Kidney capillary endothelial cell (primary cell): ENCODE data around the gene COL9A2.
"Not testable (repeated sequence)": the region's sequence is repeated elsewhere in the genome, so short reads cannot be mapped to it uniquely, and the experiment has no call there.

Source experiments
- DNase-seq: peaks from one replicate; pipeline ENCODE4 v3.0.0-alpha.2; 2018; ENCODE audit warnings: low spot score

Gene COL9A2

DNA sequence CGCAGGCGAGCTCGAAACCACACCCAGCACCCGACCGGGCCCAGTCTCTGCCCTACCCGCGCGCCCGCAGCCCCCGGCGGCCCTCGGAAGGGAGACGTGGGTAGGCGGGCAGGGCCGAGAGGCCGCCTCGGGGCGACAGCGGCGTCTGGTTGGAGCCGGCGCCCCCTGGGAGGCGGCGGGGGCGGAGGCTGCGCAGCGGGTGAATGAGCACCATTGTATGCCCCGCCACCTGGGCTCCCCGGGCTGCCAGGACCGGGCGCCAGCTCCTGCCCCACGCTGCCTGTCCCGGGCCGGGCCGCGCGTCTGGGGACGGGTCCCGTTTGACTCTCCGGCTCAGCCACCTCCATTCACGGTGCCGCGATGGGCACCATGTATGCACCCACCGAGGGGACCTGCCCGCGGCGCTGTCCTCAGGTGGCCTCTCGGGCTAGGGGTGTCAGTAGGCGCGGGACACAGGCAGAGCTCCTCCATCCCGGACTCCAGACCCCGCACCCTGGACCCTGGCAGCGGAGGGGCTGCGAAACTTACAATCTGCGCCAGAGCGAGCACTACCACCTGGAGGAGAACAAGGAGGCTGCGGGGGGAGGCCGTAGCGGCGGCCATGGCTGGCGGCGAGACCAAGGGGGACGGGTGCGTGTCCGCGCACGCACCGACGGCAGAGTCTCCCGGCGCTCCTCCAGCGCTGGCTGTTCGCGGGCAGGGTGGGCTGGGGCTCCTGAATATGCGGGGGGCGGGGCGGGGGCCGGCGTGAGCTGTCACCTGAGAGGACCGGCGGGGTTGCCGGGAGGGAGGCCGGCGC lies at the start of gene COL9A2:
TSS of gene COL9A2 (minus strand) at position 692 of the 799 bp plus-strand sequence. CDS start at position 603, 89 bp downstream.
- DNase-seq: peak; percentile 9

DNA sequence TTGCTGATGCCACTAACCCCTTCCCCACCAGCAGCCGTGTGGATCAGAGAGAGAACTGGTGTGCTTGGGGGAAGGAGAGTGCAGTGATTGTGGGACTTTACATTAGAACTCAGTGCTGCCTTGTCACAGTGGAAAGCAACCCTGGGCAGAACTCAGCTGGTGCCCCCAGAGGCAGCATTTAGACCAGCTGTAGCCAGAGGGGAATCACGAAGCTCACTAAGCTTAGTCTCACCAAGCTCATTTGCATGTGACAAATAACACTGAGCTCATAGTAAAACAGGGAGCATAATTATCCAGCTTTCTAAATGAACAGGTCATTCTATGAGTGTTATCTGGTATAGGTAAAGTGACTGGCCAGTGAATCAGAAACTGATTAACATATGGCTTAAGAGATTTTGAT lies 46.6 kb upstream of the COL9A2 start:
- DNase-seq: no peak

DNA sequence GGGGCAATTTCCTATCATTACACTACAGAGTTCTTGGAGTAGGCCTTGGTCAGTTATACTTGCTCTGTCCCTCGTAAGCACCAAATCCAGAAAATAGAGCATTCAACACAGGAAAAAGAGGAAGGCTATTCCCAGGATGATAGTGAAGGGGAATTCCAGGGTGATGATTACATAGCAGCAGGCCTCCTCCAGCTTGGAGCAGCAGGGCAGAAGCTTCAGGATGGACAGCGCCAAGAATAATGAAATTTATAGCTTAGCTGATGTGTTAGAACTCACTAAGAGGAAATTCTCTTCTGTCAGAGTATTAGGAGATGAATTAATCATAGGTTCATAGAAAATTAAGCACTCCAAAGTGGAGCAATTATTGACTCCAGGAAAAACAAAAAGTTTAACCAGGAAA lies 45.6 kb upstream of the COL9A2 start:
- DNase-seq: no peak

DNA sequence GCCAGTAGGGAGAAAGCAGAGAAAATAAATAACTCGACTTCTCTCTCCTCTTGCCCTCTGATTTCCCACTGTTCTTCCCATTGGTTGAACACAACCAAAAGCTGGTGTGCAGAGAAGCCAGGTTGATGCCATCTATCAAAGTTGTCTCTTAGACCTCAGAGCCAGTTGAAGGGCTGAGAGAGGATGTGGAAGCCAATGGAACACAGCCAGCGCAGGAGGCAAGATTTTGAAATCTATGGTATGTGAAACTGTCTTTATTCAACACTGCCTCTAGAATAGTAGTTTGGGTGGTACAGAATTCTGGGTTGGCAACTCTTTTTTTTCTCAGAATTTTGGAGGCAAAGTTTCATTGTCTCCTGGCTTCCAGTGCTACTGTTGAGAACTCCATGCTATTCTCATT lies 45.1 kb upstream of the COL9A2 start:
- no peak for DNase-seq

DNA sequence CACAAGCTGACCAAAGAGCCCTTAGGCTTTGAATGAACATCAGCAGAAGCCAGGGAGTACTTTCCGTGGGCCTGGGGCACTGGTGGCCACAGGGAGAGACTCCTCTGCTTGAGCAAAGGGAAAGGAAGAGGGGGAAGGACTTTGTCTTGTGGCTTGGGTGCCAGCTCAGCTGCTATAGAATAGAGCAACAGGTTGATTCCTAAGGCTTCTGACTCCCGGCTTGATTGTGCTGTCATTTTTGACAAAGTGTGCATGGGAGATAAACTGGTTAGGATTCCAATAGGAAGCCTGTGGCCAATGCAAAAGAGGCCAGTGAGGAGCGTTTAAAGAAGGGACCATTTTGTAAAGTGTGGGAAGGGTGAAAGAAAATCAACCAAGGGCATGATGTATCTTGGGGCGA lies 44.6 kb upstream of the COL9A2 start:
- DNase-seq: no peak

DNA sequence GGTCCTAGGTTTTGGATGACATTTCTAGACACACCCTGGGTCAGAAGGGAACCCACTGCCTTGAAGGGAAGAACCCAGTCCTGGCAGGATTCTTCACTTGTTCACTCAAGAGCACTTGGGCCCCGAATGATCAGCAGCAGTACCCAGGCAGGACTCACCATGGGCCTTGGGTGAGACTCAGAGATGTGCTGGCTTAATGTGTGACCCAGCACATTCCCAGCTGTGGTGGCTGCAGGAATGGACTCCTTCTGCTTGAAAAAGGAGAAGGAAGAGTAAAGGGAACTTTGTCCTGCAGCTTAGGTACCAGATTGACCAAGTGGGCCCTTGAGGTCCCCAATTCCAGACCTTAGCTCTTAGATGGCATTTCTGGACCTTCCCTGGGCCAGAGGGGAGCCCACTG lies 44.1 kb upstream of the COL9A2 start:
- DNase-seq: no peak

DNA sequence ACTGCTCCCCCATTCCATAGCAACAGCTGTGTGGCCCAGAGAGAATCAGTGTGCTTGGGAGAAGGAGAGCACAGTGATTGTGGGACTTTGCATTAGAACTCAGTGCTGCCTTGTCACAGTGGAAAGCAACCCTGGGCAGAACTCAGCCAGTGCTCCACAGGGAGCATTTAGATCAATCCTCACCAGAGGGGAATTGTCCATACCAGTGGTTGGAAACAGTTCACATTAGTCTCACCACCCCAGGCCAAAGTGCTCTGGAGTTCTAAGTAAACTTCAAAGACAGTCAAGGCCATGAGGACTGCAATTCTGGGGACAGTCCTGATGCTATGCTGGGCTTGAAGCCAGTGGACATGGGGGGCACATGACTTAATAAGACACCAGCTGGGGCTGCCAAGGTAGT lies 43.5 kb upstream of the COL9A2 start:
- DNase-seq: no peak

DNA sequence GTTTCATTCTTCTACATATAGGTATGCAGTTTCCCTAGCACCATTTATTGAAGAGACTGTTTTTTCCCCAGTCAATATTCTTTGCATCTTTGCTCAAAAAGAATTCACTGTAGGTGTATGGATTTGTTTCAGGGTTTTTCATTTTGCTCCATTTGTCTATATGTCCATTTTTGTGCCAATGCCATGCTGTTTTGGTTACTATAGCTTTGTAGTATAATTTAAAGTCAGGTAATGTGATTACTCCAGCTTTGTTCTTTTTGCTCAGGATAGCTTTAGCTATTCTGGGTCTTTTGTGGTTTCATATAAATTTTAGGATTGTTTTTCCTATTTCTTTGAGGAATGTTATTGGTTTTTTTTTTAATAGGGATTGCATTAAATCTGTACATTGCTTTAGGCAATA lies 40.5 kb upstream of the COL9A2 start:
- DNase-seq: no peak

DNA sequence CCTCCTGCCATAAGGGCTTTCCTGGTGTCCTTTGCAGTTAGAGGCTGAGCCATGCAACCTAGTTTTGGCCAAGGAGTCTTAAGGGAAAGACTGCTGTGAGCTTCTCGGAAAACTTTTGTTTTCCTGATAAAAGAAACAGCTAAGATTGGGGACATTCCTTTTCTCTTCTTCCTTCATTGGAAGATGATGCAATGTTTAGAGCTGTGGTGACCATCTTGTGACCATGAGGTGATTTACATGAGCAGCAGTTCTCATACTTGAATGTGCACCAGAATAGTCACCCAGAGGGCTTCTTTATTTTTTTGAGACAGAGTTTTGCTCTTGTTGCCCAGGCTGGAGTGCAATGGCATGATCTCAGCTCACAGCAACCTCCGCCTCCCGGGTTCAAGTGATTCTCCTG lies 36.0 kb upstream of the COL9A2 start:
- no peak for DNase-seq

DNA sequence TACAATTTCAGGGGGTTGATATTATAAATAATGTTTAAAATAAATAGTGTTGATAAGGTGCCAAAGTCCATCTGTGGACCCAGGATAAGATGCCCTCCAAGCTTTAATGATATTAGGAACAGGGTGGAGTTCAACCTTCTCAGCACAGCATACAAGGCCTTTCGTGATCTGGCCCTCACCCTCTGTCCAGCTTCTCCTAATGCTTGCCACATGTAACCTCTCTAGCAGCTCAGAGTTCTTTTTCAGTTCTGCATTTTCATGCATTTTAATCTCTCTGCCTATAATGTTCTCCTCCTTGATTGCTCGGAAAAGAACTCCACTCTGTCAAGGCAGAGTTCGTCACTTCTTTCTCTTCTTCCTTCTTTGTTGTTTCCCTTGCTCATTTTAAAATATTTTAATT lies 35.0 kb upstream of the COL9A2 start:
- no peak for DNase-seq

DNA sequence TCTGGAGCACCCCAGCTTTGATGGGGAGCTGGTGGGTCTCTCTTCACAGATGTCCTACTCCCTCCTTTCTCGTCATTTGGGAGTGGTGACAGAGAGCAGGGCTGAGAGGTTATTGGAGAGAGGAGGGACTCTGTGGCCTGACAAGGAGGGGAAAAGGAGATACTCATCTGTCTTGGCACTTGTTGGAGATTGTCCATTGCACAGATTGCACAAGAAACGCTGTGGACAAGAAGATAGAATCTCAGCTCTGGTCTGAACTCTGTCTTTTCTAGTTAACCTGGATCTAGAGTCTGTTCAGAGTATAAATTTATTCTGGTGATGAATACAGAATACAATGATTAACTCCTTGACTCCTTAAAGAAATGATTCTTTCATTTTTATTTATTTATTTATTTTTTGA lies 34.0 kb upstream of the COL9A2 start:
- DNase-seq: no peak

DNA sequence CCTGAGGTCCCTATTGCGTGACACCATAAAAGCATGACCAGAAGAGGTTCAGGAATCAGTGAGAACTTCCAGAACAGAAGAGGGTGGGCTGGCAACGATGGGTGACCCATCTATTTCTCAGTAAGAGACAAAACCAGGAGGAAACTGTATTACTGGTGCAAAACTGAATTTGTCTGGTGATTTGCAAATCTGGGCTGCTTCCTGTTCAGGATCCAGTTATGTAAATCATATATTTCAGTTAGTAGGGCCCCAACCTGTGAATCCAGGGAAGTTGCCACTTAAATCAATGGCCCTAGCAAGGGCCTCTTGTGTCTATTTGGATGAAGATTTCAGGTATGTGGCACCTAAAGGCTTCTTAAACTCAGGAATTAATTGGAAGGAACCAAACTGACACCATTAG lies 33.3 kb upstream of the COL9A2 start:
- DNase-seq: no peak

DNA sequence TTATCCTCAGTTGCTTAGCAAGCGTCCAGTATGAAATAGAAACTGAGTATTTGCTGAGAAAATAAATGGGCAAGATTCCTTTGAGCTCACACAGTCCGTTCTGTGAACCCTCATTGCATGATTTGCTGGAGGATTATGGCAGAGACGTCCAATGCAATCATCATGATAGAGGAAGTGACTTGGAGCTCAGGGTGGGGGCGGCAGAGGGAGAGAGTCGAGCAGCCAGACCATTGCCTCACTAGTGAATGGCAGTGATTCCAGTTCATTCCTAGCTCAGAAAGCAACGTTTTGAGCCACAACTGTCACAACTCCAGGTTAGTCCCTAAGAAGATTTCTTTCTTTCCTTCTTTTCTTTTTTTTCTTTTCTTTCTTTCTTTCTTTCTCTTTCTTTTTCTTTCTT lies 27.5 kb upstream of the COL9A2 start:
- DNase-seq: peak; percentile 37

DNA sequence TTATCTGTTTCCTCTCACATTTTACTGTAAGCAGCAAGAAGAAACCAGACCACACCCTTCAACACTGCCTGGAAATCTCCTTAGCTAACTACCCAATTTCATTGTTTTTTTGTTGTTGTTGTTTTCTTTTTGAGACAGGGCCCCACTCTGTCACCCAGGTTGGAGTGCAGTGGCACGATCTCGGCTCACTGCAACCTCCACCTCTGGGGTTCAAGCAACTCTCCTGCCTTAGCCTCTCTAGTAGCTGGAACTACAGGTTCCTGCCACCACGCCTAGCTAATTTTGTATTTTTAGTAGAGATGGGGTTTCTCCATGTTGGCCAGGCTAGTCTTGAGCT lies 25.3 kb upstream of the COL9A2 start:
- DNase-seq: not testable (repeated sequence)

DNA sequence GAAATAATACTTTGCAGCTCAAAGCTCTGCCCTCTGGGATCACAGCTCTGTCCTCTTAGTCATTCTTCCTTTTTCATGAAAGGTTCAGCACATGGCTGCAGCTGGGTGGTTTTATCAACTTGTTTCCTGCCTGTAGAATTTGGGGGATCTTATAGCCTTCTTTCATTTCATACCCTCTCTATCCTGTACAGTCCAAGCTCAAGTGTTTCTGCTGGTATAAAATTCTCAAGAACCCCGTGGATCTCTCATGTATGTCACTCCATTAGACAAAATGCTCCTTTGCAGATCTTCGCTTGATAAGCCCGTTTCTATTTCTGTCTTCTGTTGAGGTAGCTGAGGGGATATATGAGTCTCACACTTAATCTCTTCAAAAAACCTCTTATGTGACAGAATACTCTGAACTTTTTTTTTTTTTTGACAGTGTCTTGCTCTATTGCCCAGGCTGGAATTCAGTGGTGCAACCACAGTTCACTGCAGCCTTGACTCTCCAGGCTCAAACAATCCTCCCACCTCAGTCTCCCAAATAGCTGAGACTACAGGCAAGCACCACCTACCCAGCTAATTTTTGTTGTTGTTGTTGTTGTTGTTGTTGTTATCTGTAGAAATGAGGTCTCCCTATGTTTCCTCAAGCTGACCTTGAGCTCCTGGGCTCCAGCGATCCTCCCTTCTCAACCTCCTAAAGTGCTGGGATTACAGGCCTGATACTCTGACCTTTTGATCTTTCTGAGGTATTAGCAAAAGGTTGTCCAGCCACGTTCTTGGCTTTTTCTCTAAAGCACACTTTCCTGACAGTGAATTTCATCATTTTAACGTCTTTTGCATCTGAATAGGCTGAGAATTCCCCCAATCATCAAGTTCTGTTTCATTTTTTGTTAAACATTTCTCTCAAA lies 24.6 kb upstream of the COL9A2 start:
- DNase-seq: no peak

DNA sequence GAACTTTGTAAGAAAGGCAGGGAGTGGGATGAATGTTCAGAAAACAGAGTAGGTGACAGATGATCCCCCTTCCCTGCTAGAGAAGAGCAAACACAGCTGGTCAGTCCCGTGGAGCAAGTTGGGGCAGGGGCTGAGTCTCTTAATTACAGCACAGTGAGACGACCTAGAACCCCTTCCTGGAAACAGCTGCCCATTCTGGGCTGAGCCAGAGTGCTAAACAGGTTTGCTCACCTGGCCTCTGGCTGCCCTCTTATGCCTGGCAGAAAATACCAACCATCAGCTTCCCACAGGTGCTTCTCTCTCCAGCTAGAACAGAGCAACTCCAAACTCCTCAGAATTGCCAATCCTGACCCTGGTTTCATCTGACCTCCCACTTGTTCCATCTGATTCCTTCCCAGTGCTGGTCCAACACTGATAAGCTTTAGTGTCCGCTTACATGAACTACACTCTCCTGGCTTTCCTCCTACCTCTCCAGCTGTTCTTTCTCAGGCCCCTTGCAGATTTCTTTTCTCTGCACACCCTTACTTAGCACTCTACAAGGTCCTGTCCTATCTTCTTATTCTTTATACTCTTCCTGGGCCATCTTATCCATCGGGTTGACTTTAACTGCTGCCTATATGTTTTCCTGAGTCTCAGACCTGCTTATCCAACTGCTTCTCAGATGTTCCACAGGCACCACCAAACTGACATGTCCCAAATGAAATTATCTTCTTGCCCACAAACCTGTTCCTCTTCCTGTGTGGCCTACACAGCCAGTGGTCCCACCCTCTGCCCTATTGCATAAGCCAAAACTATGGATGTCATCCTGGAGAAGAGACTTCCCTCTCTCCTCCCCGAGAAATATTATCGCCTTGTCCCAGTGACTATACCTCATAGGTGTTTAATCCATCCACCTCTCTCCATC lies 22.6 kb upstream of the COL9A2 start:
- no peak for DNase-seq

DNA sequence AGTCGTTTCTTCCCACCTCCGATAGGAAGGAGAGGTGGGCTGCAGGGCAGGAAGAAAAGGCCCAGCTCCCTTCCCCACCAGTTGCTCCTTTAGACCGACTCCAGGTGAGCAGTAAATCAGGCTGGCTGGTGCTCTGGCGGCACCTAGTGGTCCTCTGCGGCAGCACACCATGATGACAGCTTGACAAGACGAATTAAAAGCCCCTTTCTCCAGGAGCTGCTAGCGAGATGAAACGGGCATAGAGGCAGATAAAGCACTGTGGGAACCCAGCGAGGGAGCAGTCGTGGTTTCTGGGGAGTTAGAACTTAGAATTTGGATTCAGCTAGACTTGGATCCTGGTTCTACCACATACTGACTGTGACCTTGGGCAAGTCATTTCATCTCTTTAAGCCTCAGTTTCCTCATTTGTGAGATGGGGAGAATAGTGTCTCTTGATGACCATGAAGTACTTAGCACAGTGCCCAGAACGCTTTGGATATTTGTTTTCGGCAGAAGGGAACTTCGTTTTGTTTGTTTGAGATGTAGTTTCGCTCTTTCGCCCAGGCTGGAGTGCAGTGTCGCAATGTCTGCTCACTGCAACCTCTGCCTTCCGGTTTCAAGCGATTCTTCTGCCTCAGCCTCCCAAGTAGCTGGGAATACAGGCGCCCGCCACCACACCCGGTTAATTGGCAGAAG lies 21.8 kb upstream of the COL9A2 start:
- DNase-seq: peak; percentile 70

DNA sequence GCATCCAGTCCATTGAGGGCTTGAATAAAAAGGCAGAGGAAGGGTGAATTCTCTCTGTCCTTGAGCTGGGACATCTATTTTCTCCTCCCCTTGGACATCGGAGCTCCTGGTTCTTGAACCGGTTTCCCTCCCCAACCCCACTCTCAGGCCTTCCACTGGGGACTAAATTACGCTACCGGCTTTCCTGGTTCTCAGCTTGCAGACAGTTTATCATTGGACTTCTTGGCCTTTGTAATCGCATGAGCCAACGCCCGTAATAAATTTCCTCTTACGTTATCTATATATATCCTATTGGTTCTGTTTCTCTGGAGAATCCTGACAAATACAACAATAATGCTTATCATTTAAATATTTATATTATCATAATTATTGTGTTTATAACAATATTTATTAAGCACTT lies 20.4 kb upstream of the COL9A2 start:
- no peak for DNase-seq

DNA sequence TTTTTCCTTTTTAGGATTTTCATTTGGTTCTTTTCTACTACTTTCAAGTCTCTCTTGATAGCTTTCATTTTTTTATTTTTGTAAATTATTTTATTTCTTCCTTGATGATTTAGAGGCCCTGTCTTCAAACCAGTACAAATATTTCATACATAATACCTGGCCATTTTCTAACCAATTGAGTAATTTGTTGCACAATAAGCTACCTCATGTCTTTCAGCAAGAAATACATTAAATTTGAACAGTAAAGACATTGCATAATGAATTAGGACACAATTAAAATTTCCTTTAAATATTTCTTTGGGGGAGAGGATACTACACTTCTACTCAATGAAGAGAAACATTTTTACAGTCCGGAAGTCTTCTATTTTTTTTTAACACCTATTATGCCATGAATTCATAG lies 15.6 kb upstream of the COL9A2 start:
- DNase-seq: no peak

DNA sequence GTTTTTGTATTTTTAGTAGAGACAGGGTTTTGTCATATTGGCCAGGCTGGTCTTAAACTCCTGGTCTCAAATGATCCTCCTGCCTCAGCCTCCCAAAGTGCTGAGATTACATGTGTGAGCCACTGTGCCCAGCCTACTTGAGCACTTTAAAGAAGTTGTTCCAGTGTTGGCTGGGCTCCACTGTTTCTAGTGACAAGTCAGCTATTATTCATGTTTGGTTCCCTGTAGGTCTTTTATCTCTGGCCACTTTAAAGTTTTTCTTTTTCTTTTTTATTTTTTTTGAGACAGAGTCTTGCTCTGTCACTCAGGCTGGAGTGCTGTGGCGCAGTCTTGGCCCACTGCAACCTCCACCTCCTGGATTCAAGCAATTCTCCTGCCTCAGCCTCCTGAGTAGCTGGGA lies 14.3 kb upstream of the COL9A2 start:
- not testable (repeated sequence) for DNase-seq

DNA sequence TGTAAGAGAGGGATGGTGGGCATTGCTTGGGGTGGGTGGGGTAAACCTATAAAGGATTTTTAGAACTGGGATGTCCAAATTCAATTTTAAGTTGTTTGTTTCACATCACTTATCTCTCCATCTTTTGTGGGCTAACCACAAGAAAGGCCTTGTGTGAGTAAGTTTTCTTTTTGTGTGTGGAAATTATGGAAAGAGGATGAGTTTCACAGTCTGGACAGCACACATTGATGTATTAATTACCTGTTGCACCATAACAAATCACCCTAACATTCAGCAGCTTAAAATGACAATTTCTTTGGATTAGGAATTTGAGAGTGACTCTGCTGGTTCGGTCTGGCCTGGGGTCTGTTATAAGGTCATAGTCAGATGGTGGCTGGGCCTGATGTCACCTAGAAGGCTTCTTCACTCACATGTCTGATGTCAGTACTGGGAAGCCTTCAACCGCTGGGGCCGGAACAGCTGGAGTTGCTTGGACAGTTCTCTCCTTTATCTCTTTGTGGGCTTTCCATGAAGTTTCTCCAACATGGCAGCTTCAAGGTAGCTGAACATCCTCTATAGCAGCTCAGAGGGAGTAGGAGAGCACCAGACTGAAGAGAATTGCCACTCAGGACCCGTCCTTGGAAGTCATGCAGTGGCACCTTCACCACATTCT lies 2.0 kb upstream of the COL9A2 start:
- DNase-seq: no peak
